HG03575 (cell line): ENCODE measurements around the gene NEURL1B.

ENCODE experiments used
- ATAC-seq: cut with Tn5 transposase; IDR thresholded peaks from one replicate; pipeline ENCODE4 v1.9.1; 2021; ENCODE audit not compliant: unreplicated experiment, insufficient number of reproducible peaks, low FRiP score; ENCODE audit errors: extremely low read depth

NEURL1B gene

GRCh38 chr5:172688349-172689217 is 47.5 kb downstream of the NEURL1B start:
- no peak for ATAC-seq

GRCh38 chr5:172689218-172689572 is 48.1 kb downstream of the NEURL1B start:
- ATAC-seq = no peak

- no peak for ATAC-seq
Observed at GRCh38 chr5:172689801-172690200, 48.7 kb downstream of the NEURL1B start.

GRCh38 chr5:172690258-172691075 is 49.4 kb downstream of the NEURL1B start:
- no peak for ATAC-seq

DNA sequence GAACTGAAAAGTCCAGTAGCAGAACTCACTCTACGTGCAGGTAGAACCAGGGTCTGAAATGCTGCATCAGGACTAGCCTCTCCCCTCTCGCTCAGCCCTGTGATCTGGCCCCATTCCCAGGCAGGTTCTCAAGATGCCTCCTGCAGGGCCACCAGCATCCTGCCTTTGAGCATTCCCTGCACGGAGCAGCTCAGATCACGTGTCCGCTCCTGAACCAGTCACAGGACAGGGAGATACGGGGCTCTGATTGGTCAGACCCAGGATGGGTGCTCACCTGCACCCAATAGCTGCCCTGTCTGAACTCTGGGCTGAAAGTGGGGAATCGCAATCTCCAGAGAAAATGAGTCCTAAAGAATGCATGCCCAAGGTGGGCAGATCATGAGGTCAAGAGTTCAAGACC is 50.8 kb downstream of the NEURL1B start:
- ATAC-seq = no peak

- ATAC-seq = no peak
Observed at GRCh38 chr5:172692451-172692850, 51.4 kb downstream of the NEURL1B start.

DNA sequence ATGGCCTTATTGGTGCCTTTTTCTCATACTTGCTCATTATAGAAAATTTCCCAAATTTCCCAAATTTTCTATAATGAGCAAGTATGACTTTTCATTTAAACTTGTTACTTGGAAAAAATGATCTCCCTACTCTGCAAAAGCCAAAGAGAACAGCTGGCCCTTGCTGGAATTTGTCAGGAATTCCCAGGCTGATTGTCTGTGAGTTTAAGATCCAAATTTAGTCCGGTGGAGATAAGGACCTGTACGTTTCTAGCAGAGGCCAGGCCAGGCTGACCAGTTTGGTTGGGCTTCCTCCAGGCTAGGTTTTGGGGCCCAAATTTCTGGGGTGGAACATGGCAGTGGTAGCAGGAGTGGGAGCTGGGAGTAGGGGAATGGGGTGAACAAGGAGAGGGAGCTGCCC is 51.9 kb downstream of the NEURL1B start:
- ATAC-seq = no peak

DNA sequence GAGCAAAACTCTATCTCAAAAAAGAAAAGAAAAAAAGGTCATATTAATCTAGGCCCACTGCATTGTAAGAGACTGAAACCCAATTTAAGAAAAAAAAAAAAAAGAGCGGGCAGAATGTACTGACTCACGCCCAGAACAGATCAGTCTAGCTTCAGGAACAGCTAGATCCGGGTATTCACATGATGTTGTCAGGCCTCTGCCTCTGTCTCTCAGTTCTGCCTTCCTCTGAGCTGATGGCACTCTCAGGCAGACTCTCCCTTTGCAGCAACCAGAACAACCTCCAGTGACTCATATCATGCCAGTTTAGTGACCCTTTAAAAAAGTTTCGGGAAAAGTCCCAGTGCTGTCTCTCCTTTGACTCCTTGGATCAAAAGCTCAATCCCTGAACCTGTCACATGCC is 53.0 kb downstream of the NEURL1B start:
- no peak for ATAC-seq

- no peak for ATAC-seq
Observed at GRCh38 chr5:172694541-172694940, 53.5 kb downstream of the NEURL1B start.

GRCh38 chr5:172695232-172696054 is 54.4 kb downstream of the NEURL1B start:
- no peak for ATAC-seq

- ATAC-seq = no peak
Observed at GRCh38 chr5:172696171-172696849, 55.2 kb downstream of the NEURL1B start.

DNA sequence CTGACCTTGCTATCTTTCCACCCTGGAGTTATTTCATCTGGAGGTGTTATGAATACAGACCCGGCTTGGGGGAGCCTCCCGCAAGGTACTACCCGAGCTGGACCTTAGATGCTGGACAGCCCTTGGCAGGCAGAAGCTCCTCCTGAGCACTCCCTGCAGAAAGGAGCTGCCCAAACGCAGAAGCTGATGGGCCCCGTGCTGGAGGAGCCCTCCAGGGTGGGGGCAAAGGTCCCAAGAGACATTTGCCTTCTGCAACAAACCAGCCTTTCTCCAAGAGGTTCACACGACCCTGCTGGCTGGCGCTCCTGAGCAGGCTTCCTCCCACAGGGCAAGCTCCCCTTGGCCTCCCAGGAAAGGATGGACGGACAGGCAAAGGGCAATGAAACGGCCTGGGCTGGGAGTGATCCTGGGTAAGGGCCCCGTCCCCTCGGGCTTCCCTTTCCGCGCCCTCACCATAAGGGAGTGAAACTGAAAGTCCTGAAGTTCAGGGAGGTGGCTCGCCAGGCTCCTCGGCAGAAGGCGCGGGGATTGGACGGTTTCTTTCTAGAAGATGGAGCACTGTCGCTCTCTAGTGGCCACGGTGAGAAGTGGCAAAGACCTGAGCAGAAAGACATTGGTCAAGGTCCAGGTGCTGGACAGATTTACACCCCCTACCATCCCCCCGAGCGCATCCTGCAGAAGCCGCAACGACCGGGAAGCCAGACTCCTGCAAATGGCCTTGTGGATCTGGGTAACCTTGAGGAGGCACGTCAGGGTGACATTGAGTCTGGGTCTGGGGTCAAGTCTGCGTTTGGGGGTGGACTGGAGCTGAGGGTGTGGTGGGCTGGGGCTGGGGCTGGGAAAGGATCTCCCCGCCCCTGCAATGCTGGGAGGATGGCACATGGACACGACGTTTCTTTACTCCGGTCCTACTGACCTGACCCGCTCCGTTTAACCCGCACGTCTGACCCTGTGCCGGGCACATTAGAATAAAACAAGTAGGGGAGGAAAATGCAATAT is 56.4 kb downstream of the NEURL1B start:
- no peak for ATAC-seq

- no peak for ATAC-seq
Observed at GRCh38 chr5:172699423-172699822, 58.4 kb downstream of the NEURL1B start.

GRCh38 chr5:172699999-172700364 is 58.9 kb downstream of the NEURL1B start:
- ATAC-seq = no peak

DNA sequence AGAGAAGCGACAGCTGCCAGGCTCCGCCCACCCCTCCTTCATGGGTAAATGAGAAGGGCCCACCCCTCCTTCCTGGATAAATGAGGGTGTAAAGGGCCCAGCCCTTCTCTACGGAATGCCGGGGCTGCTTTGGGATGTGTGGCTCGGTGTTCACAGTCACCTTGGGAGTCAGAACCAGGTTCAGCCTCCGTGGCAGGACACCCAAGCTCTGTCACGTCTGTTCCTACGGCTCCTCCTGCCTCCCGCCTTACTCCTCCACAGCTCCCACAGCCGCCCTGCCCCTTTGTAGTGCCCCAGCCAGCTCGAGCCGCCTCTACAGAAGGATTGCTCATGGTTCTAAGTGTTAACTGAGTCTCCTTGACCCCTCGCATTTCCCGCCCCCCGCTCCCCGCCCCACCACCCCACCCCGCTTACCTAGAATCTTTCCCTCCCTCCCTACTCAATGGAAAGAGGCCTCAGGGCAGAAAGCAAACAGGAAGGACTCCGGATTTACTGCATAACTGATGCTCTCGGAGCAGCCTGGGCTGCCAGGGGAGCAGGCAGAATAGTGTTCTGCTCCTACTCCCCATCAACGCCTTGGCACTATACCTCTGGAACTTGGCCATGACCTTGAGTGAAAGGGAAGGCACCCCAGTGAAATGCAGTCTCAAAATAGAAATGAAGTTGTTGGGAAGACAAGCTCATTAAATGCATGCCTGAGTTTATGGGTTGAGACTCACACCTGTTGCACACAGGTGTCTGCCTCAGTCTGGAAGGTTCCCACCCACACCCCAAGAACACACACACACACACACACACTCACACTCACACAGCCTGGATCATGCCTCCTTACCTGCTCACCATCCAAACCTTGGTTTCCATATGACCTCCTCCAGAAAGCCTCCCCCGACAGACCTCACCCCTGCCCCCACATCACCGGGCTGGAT is 59.6 kb downstream of the NEURL1B start:
- ATAC-seq = no peak

GRCh38 chr5:172701291-172701656 is 60.2 kb downstream of the NEURL1B start:
- ATAC-seq = no peak

- ATAC-seq = no peak
Observed at GRCh38 chr5:172703952-172704351, 62.9 kb downstream of the NEURL1B start.
